Measurements from ENCODE around the gene IQGAP3. TPM values are rescaled to one million over a fixed set of nuclear protein-coding genes. Genes with fewer than 3 reads are reported as not detected.
A peak's percentile ranks its signal among the peaks of the same experiment; 100 is the strongest.

IQGAP3 gene
- total RNA-seq, 6 donors from 2014 or later: under 0.01 to 16.0 (median 2.2) TPM

GRCh38 chr1:156565519-156565918 is 6.8 kb downstream of the IQGAP3 start:
- peak in 1 of 2 donors; percentile 27 for ATAC-seq (ENCODE audit: low FRiP score in 2 of 2)
- Histone ChIP-seq H3K27ac (no peak overlapping the region), H3K27me3 (no peaks in the 10 kb centered on the region), H3K9me3 (no peaks in the 10 kb centered on the region), H3K4me3 (no peak overlapping the region), H3K4me1 (no peaks in the 10 kb centered on the region), H3K36me3 (no peaks in the 10 kb centered on the region)
- no peak for DNase-seq
- TF ChIP-seq POLR2AphosphoS5 (IDR thresholded peaks at IDR 0.05): no peak
- no peak for TF ChIP-seq POLR2A (IDR thresholded peaks at IDR 0.05)
- TF ChIP-seq EP300 (IDR thresholded peaks at IDR 0.05): no peak
- no peak for TF ChIP-seq CTCF (IDR thresholded peaks at IDR 0.05)
- WGBS, 2 donors: 81 to 94% methylated on average over 2 of the region's 2 CpGs

GRCh38 chr1:156560585-156561163 is 11.7 kb downstream of the IQGAP3 start:
- TF ChIP-seq POLR2AphosphoS5 (IDR thresholded peaks at IDR 0.05): no peak
- TF ChIP-seq CTCF (IDR thresholded peaks at IDR 0.05): no peak
- no peak for TF ChIP-seq EP300 (IDR thresholded peaks at IDR 0.05)
- TF ChIP-seq POLR2A (IDR thresholded peaks at IDR 0.05): no peak
- H3K9me3 ChIP-seq: no peaks in the 10 kb centered on the region
- no peaks in the 10 kb centered on the region for H3K27me3 ChIP-seq
- H3K27ac ChIP-seq: peak overlapping the region in 1 of 4 donors; percentile 27
- H3K4me3 ChIP-seq: no peak overlapping the region
- no peaks in the 10 kb centered on the region for H3K4me1 ChIP-seq
- 78 to 80% methylated on average over 5 of the region's 5 CpGs for whole genome bisulfite sequencing, 2 donors
- no peaks in the 10 kb centered on the region for H3K36me3 ChIP-seq
- no peak for DNase-seq
- ATAC-seq (ENCODE audit: low FRiP score in 2 of 2): peak in 1 of 2 donors; percentile 16

- H3K9me3 ChIP-seq: no peaks in the 10 kb centered on the region
- H3K4me3 ChIP-seq: no peak overlapping the region
- WGBS, 2 donors: 82 to 84% methylated on average over 5 of the region's 5 CpGs
- TF ChIP-seq EP300 (IDR thresholded peaks at IDR 0.05) (no peak), CTCF (IDR thresholded peaks at IDR 0.05) (no peak), POLR2A (IDR thresholded peaks at IDR 0.05) (no peak), POLR2AphosphoS5 (IDR thresholded peaks at IDR 0.05) (no peak)
- H3K27me3 ChIP-seq: no peaks in the 10 kb centered on the region
- ATAC-seq (ENCODE audit: low FRiP score in 2 of 2): no peak
- H3K36me3 ChIP-seq: no peaks in the 10 kb centered on the region
- no peak for DNase-seq
- H3K27ac ChIP-seq: no peak overlapping the region
- H3K4me1 ChIP-seq: no peaks in the 10 kb centered on the region
Observed at GRCh38 chr1:156559797-156560385, 12.5 kb downstream of the IQGAP3 start.

GRCh38 chr1:156559086-156559796 is 13.1 kb downstream of the IQGAP3 start:
- ATAC-seq (ENCODE audit: low FRiP score in 2 of 2): no peak
- Histone ChIP-seq H3K36me3 (no peaks in the 10 kb centered on the region), H3K27ac (no peak overlapping the region), H3K4me3 (no peak overlapping the region), H3K27me3 (no peaks in the 10 kb centered on the region), H3K4me1 (no peaks in the 10 kb centered on the region), H3K9me3 (no peaks in the 10 kb centered on the region)
- 77 to 81% methylated on average over 7 of the region's 8 CpGs for WGBS, 2 donors
- no peak for DNase-seq
- TF ChIP-seq POLR2AphosphoS5 (IDR thresholded peaks at IDR 0.05) (no peak), POLR2A (IDR thresholded peaks at IDR 0.05) (no peak), CTCF (IDR thresholded peaks at IDR 0.05) (no peak), EP300 (IDR thresholded peaks at IDR 0.05) (no peak)
